Stimulated activated CD4-positive, alpha-beta T cell treated with anti-CD3 and anti-CD28 coated beads, Interleukin-4, amount 100 ng/mL, for 1 hour (primary cell): Measurements from ENCODE around the gene MIB2.
A peak's percentile ranks its signal among the peaks of the same experiment; 100 is the strongest.
"Not testable (repeated sequence)": the region's sequence is repeated elsewhere in the genome, so short reads cannot be mapped to it uniquely, and the experiment has no call there.

Experiments
- DNase-seq: peaks from one replicate; pipeline ENCODE4 v3.0.0-alpha.2; 2020

MIB2 gene

DNA sequence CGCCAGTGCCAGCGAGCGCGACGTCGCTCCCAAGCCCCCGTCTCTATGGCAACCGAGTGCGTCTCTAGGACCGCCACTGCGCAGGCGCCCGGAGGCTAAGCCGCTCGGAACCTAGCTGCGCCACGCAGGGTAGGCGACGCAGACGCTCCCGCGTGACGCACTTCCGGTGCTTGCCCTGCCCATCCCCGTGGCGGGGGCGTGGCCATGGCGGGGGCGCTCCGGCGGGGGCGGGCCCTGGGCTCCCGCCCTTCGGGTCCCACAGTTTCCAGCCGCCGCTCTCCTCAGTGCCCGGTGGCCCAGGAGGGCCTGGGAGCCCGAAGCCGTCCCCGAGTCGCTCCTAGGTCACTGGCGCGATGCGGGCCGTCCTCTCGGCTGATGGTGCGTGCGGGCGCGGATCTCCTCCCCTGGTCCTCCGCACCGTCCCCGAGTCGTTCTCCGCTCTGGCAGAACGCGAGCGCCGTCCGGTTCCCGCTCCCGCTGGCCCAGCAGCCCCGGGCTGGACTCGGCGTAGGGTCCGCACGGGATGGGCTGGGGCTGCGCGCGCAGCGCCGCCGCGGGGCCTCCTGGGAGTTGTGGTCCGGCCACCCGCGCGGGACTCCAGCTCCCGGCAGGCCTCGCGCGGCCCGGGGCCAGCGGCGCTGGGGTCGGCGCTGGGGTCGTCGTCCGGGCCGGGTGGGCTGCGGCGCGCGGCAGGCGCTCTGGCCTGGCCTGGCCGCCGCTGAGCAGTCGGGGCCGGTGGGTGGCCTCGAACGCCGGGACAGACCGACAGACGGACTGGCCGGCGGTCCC is at the start of gene MIB2:
TSS of gene MIB2 (plus strand) at position 245 of the 789 bp plus-strand sequence. CDS start 7,953 bp downstream, outside the sequence.
- DNase-seq: peak; percentile 96

DNA sequence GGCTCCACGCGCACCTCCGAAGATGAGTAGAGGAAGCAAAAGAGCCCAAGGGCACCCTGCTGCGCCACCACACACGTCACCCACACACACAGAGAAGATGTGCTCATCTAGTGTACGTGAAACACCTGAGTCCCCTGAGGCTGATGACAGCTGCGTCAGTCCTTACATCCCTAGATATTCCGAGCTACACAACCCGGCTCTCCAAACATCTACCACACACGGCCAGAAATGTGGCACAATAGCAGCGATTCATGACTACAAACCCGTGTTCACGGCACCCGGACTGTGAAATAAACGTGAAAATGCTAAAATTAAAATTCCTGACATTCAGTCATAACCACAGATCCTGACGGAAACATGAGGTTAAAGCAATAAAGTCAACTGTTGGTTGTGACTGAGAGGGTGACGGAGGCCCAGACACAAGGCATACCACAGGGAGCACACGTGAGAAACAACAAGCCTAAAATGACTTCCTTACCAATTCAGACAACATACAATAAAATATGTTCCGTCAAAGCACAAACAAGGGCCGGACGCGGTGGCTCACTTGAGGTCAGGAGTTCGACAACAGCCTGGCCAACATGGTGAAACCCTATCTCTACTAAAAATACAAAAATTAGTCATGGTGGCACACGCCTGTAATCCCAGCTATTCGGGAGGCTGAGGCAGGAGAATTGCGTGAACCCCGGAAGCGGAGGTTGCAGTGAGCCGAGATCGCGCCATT is 48.0 kb upstream of the MIB2 start:
- no peak for DNase-seq

DNA sequence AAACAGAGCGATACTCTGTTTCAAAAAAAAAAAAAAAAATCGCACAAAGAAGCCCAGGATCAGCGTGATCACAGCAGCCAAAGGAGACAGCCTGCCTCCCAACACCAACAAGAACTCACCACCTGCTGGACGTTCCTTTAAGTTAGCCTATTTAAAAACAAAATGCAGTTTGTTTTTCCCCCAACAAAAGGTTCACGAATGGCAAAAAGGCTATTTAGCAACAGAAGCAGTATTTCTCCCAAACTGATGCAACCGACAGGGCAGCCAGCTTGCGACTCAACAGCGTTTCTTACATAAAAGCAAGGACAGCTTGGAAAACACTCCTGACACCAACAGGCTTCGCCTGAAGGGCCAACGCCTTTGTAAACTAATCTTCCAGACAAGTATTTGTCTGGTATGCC is 47.4 kb upstream of the MIB2 start:
- DNase-seq: no peak

DNA sequence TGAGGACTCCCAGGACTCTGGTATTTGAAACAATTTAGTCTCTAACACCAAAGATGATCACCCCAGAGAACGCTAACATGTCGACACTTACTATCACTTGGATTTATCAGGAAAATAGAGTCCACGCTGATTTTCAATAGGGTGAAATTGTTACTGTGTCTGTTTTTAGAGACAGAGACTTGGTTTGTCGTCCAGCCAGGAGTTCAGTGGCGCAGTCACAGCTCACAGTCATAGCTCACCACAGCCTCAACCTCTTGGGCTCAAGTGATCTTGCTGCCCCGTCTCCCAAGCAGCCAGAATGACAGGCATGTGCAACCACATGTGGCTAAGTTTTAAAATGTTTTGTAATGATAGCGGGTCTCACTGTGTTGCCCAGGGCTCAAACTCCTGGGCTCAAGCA is 46.0 kb upstream of the MIB2 start:
- DNase-seq: no peak

DNA sequence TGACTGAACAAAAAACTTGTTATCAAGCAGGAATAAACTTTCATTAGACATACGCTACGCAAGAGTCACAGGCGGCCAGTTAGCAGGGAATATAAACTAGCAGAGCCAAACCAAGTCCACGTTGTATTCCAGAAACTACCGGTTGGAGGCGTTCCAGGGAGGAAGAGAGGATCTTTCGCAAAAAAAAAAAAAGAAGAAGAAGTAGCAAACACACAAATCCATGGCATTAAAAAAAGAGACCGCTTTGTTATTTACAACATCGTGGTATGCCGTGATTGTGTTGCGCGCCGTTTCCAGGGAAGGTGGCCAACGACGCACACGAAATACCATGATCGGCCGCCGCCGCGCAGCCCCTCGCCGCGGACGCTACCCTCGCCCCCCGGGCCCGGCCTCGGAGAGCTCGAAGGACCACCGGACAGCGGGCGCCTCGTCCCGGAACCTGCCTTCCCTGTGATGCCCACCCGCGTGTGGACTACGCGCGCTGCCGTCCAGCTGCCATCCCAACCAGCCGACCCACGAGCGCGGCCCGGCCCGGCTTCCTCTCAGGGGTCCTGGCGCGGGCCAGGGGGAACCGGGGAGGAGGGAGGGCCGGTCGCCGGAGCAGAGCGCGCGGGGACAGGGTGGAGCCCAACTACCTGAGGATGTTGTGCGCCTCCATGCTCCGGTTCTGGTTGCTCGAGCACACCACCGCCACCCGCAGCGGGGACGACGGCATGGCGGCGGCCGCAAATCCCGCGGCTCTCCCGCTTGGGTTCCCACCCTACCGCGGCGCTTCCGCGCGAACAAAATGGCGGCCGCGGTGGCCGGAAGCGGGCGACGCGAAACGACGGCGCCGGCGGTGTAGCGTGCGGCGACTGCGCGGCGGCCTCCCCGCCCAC is 41.2 kb upstream of the MIB2 start:
- peak; percentile 69 for DNase-seq

DNA sequence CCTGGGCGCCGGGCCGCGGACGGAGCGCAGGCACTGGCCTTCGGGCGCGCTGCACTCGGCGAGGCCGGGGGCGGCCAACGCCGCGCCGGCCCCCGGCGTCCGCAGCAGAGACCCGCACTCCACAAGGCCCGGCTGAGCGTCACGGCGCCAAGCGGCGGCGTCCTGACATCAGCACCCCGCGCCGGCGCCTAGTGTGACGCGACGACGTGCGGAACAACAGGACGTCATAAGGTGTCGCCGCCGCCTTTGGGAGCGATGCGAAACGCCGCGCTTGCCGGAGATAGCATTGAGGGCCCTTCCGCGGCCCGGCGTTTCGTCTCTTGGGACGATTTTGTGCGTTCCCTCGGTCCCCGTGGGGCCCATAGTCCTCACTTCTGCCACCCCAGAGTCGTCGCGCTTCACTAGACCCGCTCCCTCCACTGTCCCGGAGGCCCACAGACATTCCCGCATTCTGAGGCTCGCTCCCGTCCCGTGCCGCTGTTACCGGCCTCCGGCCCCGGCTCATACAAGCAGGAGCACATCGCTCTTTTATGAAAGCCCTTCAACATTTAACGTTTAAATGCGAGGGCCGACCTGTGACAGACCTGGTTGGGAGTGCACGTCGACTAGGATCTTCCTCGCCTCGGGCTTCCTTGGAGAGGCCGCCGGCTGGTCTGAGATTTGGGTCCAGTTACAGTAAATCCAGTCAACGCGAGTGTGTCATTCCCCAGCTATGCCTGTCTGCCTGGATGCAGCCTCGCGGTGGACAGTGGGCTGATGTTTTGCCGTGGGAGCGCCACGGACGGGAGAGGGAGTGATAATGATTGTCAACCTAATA is 40.4 kb upstream of the MIB2 start, which contains the start of gene SSU72:
TSS of gene SSU72 (minus strand) at position 143 of the 817 bp plus-strand sequence. CDS start 306 bp downstream, outside the sequence.
- peak; percentile 93 for DNase-seq

DNA sequence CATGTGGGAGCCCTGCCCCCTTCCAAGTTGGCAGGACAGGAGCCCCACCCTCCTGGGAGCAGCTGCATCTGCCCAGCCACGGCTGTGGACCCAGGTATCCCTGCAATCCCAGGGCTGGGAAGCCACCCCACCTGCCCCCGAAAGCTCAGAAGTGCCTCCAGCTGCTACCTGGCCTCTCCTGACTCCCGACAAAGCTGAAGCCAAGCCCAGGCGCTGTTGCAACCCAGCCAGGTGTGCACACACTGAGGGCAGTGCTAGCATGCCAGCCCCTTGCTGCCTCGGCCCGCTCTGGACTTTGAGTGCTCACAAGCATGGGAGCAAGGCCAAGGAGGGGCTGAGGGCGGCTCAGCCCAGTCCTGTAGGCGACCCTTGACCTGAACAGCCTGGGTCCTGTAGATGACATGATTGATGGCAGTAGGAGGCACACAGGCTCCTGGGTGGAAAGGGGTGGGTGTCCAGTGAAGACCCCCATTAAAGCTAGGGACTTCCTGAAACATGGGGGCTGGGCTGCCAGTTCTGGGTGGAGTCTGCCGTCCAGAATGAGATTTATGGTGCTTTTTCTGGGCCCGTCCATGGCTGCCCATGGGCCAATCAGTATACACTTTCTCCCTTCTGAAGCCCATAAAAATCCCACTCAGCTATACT is 37.8 kb upstream of the MIB2 start:
- no peak for DNase-seq

DNA sequence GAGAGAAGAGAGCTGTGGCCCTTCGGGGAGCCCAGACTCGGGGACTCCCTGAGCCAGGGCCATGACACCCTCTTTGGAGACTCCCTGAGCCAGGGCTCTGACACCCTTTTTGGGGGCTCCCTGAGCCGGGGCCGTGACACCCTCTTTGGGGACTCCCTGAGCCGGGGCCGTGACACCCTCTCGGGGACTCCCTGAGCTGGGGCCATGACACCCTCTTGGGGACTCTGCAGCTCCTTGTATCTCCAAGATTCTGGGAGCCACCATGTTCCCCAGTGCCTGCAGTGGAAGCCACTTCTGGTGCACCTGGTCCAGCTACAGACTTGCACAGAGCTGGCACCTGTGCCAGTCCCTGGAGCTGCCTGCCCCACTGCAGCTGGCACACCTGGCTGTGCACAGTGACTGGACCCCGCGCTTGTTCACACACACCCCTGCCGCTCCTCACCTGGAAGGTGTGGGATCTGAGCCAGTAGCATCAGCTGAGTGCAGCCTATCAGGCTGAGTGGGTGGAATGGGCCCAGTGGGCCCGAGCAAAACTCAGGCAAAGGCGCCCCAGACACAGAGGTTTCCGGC is 36.8 kb upstream of the MIB2 start:
- no peak for DNase-seq

DNA sequence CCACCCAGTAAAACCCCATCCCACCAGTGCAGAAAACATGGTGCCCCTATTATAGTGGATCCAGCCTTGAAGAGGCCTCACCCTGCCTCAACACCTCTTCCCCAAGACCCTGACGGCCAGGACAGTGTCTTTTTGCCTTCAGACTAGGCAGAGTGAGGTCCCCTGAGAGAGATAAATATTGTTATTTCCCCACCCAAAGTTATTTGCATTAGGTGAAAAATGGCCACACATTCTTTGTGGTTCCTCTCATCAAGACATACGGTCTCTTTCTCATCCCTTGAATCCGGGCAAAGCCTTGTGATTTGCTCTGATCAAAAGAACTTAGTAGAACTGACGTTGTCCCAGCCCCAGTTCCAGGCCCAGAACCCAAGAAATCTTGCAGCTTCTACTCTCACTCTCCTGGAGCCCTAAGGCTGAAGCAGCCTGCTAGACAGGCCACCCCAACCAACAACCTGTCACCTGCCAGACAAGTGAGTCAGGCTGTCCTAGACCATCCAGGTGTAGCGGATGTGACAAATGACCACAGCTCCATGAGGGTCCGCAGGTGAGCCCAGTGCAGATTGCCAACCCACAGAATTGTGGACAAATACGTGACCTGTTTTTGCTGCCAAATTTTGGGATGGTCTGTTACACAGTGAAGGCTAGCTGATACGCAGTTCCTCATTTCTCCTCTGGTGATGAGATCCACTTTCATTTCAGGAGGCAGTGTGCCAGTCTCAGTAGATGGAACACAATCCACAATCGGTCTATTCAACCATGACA is 32.5 kb upstream of the MIB2 start:
- no peak for DNase-seq

DNA sequence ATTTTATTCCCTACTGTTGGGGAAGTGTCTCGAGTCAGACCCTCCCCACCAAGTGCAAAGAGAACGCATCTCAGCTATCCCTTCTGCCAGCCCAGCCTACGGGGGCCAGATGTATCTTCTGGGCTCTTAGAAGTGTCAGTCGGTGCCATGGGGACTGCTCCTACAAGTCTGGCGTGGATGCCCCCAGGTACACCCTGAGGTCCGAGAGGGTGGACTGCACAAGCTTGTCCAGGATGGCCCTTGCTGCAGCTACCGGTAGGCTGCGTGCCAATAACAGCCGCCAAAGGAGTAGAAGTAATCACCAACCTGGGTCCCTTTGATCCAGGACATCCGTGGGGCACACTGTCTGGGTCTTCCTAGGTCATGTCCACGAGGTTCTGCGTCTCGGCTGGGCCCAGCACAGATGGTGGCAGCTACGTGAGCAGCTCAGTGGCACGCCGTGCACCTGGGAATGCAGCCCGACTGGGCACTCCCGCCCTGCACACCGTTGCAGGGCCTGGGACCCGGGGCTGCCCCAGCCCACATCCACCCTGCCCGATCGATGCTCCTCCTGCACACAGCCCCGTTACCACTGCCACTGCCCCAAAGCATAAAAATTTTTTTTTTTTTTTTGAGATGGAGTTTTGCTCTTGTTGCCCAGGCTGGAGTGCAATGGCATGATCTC is 31.8 kb upstream of the MIB2 start:
- DNase-seq: no peak

DNA sequence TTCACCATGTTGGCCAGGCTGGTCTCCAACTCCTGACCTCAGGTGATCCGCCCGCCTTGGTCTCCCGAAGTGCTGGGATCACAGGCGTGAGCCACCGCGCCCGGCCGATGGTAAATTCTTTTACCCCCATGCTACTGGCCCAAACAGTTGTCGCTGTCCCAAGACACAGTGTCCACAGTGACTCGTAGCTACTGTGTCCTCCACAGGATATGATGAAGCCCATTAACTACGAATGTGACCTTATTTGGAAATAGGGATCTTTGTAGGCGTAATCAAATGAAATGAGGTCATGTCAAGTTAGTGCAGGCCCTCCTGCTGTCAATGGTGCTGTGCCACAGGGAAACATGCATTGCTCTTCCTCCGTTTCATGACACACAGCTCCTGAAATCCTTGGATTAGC is 23.8 kb upstream of the MIB2 start:
- no peak for DNase-seq

DNA sequence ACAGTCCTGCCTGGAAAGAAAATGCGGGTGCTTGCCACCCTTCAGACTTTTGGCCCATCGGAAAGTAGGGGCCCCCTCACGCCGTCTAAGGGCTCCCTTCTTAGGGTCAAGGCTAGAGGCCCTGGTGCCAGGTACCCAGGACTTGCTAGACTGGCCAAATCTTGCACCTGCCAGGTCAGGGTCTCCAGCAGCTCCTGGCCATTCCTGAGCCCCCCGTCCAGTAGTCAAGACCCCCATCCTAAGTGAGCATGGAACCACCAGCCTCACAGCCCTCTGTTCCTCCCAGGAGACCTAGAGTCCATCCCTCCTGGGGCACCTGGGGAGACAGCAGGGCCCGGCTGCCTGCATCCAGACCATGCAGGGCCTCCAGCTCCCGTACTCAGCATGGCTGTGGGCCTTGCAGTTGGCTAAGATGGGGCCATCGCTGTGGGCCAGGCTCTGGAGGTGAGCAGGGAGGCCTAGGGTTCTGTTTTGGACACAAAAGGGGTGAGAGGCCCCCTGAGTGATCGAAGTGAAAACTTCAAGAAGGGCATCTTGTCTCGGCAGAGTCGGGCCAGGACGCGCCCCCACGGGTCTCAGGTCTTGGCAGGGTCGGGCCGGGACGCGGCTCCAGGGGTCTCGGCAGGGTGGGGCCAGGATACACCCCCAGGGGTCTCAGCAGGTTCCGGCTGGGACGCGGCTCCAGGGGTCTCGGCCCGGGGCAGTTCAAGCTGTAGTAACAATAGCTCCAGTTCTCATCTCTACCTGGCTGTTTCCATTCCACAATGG is 21.3 kb upstream of the MIB2 start:
- DNase-seq: no peak

DNA sequence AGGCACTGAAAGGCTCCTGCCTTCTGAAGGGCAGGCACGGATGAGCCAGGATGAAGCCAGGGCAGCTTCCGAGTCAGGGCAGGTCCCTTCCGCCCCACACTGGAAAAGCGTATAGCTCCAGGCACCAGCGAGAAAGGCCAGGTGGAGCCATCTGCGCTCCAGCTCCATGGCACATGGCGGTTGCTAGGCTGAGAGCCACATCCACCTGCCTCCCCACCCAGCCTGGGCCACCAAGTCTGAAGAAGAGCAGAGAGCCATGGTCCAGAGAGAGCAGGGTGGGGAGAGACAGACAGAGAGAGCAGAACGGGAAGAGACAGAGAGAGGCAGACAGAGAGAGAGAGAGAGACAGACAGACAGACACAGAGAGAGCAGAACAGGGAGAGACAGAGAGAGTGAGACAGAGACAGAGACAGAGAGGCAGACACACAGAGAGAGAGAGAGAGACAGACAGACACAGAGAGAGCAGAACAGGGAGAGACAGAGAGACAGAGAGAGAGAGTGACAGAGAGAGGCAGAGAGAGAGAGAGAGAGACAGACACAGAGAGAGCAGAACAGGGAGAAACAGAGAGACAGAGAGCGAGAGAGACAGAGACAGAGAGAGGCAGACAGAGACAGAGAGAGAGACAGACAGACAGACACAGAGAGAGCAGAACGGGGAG is 20.6 kb upstream of the MIB2 start:
- no peak for DNase-seq

DNA sequence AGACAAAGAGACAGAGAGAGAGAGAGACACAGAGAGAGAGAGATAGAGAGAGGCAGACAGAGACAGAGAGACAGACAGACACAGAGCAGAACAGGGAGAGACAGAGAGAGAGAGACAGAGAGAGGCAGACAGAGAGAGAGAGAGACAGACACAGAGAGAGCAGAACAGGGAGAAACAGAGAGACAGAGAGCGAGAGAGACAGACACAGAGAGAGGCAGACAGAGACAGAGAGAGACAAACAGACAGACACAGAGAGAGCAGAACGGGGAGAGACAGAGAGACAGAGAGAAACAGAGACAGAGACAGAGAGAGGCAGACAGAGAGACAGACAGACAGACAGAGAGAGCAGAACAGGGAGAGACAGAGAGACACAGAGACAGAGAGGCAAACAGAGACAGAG is 20.0 kb upstream of the MIB2 start:
- not testable (repeated sequence) for DNase-seq

DNA sequence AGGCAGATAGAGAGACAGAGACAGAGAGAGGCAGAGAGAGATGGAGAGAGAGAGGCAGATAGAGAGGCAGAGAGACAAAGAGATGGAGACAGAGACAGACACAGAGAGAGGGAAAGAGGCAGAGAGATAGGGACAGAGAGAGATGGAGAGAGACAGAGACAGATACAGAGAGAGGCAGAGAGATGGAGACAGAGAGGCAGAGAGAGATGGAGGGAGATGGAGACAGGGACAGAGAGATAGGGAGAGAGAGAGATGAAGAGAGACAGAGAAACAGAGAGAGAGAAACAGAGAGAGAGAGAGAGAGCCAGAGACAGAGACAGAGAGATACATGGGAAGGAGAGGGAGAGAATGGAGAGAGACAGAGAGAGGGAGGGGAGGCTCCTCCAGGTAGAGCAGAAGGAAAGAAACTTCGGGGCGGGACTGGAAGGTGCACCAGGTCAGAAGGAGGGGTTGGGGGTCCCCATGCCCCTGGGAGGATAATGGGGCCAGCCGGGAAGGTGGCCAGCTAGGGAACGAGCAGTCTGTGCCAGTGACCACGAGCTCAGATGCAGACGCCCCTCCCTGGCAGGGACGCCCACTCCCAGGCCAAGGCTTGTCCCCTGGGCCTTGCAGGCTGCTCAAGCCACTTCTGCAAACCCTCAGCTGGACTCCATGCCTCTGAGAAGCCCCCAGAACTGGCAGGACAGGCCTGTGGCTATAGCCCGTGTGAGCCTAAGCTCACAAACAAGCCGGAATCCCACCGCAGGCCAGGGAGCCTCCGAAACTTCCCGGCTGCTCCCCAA is 18.6 kb upstream of the MIB2 start:
- no peak for DNase-seq

DNA sequence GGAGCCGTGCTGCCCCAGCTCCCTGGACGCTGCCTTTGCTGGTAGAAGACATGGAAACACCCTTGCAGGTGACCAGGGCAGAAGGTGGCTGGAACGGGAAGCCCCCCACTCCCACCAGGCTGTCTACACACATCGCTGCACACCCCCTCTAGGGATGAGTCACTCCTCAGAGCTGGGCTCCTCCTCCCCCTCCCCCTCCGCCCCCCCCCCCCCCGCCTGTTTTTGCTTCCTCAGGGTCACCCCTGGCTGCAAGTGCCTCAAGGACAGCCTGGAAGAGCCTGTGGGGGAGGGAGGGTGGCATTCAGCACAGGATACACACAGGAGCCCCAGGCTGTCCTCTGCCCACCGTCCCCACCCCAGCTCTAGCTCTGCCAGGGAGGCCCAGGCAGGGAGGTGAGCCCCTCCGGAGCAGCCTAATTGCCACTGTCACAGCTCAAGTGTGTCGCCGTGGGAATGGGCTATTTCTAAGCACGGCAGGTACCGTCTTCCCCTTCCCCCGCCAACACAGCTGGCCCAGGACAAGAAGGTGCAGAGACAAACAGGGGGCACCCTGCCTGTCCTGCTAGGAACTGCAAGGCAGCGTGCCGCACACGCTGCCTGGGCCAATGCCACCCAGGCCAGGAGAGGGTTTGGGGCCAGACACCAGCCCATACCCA is 17.9 kb upstream of the MIB2 start:
- no peak for DNase-seq

DNA sequence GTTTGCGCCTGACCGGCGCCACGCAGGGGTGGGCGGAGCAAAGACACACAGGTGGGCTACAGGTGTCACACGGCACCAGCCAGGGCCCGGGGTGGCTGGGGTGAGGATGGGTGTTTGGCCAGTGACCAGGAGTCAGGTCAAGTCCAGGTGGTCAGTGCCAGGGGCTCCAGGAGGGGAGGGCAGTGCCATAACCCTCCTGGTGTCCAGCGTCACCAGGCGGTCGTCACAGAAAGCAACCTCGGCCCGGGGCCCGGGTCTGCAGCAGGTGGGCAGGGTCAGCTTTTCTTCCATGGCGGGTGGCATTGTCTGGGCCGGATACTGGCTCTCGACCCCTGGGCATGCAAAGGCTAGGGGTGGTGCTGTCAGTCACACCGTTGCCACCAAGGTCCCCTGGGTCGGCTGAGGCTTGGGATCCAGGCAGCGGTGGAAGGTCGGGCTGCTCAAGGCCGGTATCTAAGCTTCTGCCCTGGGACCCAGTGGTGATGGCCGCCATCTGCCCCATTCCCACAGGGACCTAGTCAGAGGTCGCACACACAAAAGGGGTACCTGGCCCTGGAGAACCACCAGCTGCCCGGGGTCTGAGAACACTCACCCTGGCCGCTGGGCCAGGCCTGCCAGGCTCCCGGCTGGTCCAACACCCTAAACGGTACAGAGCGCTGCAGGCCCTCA is 17.1 kb upstream of the MIB2 start:
- DNase-seq: no peak
